C4-2B (cell line): ENCODE data around the gene MBD3.

Source experiments
- CTCF ChIP-seq: fragments of 450-650 bp; conservative IDR thresholded peaks from 2 replicates; pipeline ENCODE4 v1.5.1; 2017; ENCODE audit warnings: mild to moderate bottlenecking
- ZFX ChIP-seq: fragments of 450-650 bp; IDR thresholded peaks from 2 replicates; pipeline ENCODE4 v1.6.1; 2017

- peak; percentile 67 for TF ChIP-seq CTCF
- no peak for TF ChIP-seq ZFX
Observed at GRCh38 chr19:1618157-1619093, 25.8 kb upstream of the MBD3 start.
